Measurements from ENCODE around the gene SHBG.

SHBG gene

DNA sequence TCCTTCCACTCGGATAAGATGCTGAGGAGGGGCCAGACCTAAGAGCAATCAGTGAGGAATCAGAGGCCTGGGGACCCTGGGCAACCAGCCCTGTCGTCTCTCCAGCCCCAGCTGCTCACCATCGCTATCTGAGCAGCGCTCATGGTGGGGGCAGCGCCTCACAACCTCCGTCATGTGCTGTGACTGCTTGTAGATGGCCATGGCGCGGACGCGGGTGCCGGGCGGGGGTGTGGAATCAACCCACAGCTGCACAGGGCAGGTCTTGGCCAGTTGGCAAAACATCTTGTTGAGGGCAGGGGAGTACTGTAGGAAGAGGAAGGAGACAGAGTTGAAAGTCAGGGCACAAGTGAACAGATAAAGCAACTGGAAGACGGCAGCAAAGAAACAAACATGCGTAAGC lies 45.0 kb downstream of the SHBG start:
- TF ChIP-seq EZH2phosphoT487 (IDR thresholded peaks at IDR 0.05; ENCODE audit: borderline replicate concordance, low read length): no peak
- TF ChIP-seq, protein P1, sequence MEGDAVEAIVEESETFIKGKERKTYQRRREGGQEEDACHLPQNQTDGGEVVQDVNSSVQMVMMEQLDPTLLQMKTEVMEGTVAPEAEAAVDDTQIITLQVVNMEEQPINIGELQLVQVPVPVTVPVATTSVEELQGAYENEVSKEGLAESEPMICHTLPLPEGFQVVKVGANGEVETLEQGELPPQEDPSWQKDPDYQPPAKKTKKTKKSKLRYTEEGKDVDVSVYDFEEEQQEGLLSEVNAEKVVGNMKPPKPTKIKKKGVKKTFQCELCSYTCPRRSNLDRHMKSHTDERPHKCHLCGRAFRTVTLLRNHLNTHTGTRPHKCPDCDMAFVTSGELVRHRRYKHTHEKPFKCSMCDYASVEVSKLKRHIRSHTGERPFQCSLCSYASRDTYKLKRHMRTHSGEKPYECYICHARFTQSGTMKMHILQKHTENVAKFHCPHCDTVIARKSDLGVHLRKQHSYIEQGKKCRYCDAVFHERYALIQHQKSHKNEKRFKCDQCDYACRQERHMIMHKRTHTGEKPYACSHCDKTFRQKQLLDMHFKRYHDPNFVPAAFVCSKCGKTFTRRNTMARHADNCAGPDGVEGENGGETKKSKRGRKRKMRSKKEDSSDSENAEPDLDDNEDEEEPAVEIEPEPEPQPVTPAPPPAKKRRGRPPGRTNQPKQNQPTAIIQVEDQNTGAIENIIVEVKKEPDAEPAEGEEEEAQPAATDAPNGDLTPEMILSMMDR (IDR thresholded peaks at IDR 0.05; ENCODE audit: low read depth, low read length, poor library complexity, severe bottlenecking): no peak
- Histone ChIP-seq H3K4me2 (ENCODE audit: low read length) (no peak overlapping the region), H3K27me3 (ENCODE audit: control insufficient read depth, low read length) (no peaks in the 10 kb centered on the region), H4K20me1 (ENCODE audit: control insufficient read depth, insufficient read depth, low read depth, low read length) (no peaks in the 10 kb centered on the region), H3K9me3 (ENCODE audit: control insufficient read depth, insufficient read depth, low read length) (peaks cover 8% of the 10 kb centered on the region), H3K4me1 (ENCODE audit: control insufficient read depth, low read length) (no peaks in the 10 kb centered on the region), H3K4me3 (ENCODE audit: low read length) (no peak overlapping the region), H3K79me2 (ENCODE audit: control insufficient read depth, low read length) (peaks cover 29% of the 10 kb centered on the region), H3K27ac (ENCODE audit: low read depth, low read length) (no peak overlapping the region), H3F3A (ENCODE audit: control insufficient read depth, insufficient read depth) (no peaks in the 10 kb centered on the region), H3K36me3 (ENCODE audit: control insufficient read depth, low read length) (peaks cover 75% of the 10 kb centered on the region), H3K9me2 (replicated peaks; ENCODE audit: control insufficient read depth, low read length) (no peaks in the 10 kb centered on the region)

- Histone ChIP-seq H3K27me3 (ENCODE audit: control insufficient read depth, low read length) (no peaks in the 10 kb centered on the region), H3K9me3 (ENCODE audit: control insufficient read depth, insufficient read depth, low read length) (peaks cover 8% of the 10 kb centered on the region), H3K27ac (ENCODE audit: low read depth, low read length) (no peak overlapping the region), H3K79me2 (ENCODE audit: control insufficient read depth, low read length) (peaks cover 44% of the 10 kb centered on the region), H3K4me2 (ENCODE audit: low read length) (no peak overlapping the region), H3F3A (ENCODE audit: control insufficient read depth, insufficient read depth) (no peaks in the 10 kb centered on the region), H4K20me1 (ENCODE audit: control insufficient read depth, insufficient read depth, low read depth, low read length) (no peaks in the 10 kb centered on the region), H3K9me2 (replicated peaks; ENCODE audit: control insufficient read depth, low read length) (no peaks in the 10 kb centered on the region), H3K4me1 (ENCODE audit: control insufficient read depth, low read length) (no peaks in the 10 kb centered on the region), H3K36me3 (ENCODE audit: control insufficient read depth, low read length) (peaks cover 63% of the 10 kb centered on the region), H3K4me3 (ENCODE audit: low read length) (no peak overlapping the region)
- TF ChIP-seq, protein P1 (IDR thresholded peaks at IDR 0.05; ENCODE audit: low read depth, low read length, poor library complexity, severe bottlenecking): no peak
- no peak for TF ChIP-seq EZH2phosphoT487 (IDR thresholded peaks at IDR 0.05; ENCODE audit: borderline replicate concordance, low read length)
These were observed 46.6 kb downstream of the SHBG start for GRCh38 chr17:7676533-7676932.

GRCh38 chr17:7677388-7678067 lies 47.6 kb downstream of the SHBG start:
- peaks cover 60% of the 10 kb centered on the region for H3K36me3 ChIP-seq (ENCODE audit: control insufficient read depth, low read length)
- peaks cover 54% of the 10 kb centered on the region for H3K79me2 ChIP-seq (ENCODE audit: control insufficient read depth, low read length)
- peaks cover 8% of the 10 kb centered on the region for H3K9me3 ChIP-seq (ENCODE audit: control insufficient read depth, insufficient read depth, low read length)
- no peaks in the 10 kb centered on the region for H3K9me2 ChIP-seq (replicated peaks; ENCODE audit: control insufficient read depth, low read length)
- no peak overlapping the region for H3K27ac ChIP-seq (ENCODE audit: low read depth, low read length)
- no peaks in the 10 kb centered on the region for H3K4me1 ChIP-seq (ENCODE audit: control insufficient read depth, low read length)
- no peaks in the 10 kb centered on the region for H3F3A ChIP-seq (ENCODE audit: control insufficient read depth, insufficient read depth)
- H3K4me2 ChIP-seq (ENCODE audit: low read length): no peak overlapping the region
- H3K4me3 ChIP-seq (ENCODE audit: low read length): no peak overlapping the region
- peaks cover 2% of the 10 kb centered on the region; the same call in 1 of the 2 replicates for H4K20me1 ChIP-seq (ENCODE audit: control insufficient read depth, insufficient read depth, low read depth, low read length)
- TF ChIP-seq, protein P1 (IDR thresholded peaks at IDR 0.05; ENCODE audit: low read depth, low read length, poor library complexity, severe bottlenecking): no peak
- TF ChIP-seq EZH2phosphoT487 (IDR thresholded peaks at IDR 0.05; ENCODE audit: borderline replicate concordance, low read length): no peak
- H3K27me3 ChIP-seq (ENCODE audit: control insufficient read depth, low read length): no peaks in the 10 kb centered on the region

All from DOHH2 (cell line).